AG09309 (cell line): ENCODE data around the gene APOL1.

Experiments used
- DNase-seq: peaks from one replicate; pipeline ENCODE4 v3.0.0-alpha.2; 2010; ENCODE audit warnings: low read depth
- H3K4me3 ChIP-seq: 2 replicates; pipeline ENCODE4 v1.5.1; 2011; ENCODE audit warnings: mild to moderate bottlenecking, low read depth, low read length, moderate library complexity; ENCODE audit not compliant: control insufficient read depth
- CTCF ChIP-seq: IDR thresholded peaks from 2 replicates; pipeline ENCODE4 v1.5.1; 2011; ENCODE audit warnings: mild to moderate bottlenecking, low read depth, low read length, inconsistent platforms; ENCODE audit not compliant: insufficient read depth, control insufficient read depth; ENCODE audit errors: missing control alignments

APOL1 gene

GRCh38 chr22:36300396-36301212 lies 47.7 kb downstream of the APOL1 start:
- no peak overlapping the region for H3K4me3 ChIP-seq
- no peak for TF ChIP-seq CTCF
- no peak for DNase-seq

- TF ChIP-seq CTCF = peak; percentile 89
- H3K4me3 ChIP-seq = no peak overlapping the region
- no peak for DNase-seq
These were observed 48.5 kb downstream of the APOL1 start for GRCh38 chr22:36301384-36301828.

- DNase-seq = no peak
- H3K4me3 ChIP-seq = no peak overlapping the region
- no peak for TF ChIP-seq CTCF
These were observed 48.9 kb downstream of the APOL1 start for GRCh38 chr22:36301851-36302250.

GRCh38 chr22:36302439-36303114 lies 49.6 kb downstream of the APOL1 start:
- no peak overlapping the region for H3K4me3 ChIP-seq
- no peak for TF ChIP-seq CTCF
- DNase-seq = no peak

- no peak for DNase-seq
- H3K4me3 ChIP-seq = no peak overlapping the region
- no peak for TF ChIP-seq CTCF
These were observed 50.2 kb downstream of the APOL1 start for GRCh38 chr22:36303115-36303467.

GRCh38 chr22:36303874-36304273 lies 50.9 kb downstream of the APOL1 start:
- no peak for DNase-seq
- TF ChIP-seq CTCF = no peak
- no peak overlapping the region for H3K4me3 ChIP-seq

GRCh38 chr22:36304429-36304828 lies 51.5 kb downstream of the APOL1 start:
- TF ChIP-seq CTCF = no peak

More at GRCh38 chr22:36304429-36304828, 51.5 kb downstream of the APOL1 start:
- H3K4me3 ChIP-seq = no peak overlapping the region
- DNase-seq = no peak
